ENCODE results near the gene HOXD8.

HOXD8 gene

GRCh38 chr2:176147800-176148496 lies 18.4 kb downstream of the HOXD8 start:
- DNase-seq (ENCODE audit: low read depth): no peak

DNA sequence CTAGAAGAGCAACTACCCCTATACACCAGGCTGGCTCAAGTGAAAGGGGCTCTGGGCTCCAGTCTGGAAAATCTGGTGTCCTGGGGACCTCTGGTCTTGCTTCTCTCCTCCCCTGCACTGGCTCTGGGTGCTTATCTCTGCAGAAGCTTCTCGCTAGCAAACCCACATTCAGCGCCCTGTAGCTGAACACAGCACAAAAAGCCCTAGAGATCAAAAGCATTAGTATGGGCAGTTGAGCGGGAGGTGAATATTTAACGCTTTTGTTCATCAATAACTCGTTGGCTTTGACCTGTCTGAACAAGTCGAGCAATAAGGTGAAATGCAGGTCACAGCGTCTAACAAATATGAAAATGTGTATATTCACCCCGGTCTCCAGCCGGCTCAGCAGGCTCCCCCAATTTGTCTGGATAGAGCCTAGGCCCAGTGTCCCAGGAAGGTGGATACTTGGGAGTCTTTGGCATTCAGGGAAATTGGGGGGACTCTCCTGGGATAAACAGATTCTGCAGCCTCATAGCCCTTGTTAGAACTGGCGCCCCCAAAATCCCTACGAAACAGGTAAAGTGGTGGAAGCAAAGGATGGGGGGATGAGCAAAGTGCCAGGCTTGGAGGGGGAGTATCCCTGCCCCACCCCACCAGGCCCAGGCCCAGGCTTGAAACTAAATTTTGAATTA lies 19.4 kb downstream of the HOXD8 start:
- no peak for DNase-seq (ENCODE audit: low read depth)

DNA sequence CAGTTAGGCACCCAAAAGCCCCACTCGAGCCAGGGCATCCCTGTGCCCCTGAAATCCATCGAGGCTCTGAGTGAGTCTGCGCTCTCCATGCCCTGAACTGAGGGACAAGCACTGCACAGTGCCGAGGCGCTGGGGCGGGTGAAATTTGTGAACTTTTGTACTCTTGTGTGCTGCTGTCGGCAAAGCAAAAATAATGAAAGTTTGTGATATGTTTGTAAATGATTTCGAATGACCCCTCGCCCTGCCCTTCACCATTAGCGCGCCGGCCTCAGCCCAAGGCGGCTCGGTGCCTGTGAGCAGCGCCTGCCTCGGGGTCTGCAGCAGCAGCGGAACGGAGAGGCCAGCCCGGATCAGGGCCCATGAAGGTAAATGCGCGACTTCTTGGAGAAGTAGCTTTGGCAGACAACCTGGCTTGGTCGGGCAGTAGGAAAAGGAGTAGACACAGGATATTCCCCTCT lies 20.0 kb downstream of the HOXD8 start:
- DNase-seq (ENCODE audit: low read depth): no peak

DNA sequence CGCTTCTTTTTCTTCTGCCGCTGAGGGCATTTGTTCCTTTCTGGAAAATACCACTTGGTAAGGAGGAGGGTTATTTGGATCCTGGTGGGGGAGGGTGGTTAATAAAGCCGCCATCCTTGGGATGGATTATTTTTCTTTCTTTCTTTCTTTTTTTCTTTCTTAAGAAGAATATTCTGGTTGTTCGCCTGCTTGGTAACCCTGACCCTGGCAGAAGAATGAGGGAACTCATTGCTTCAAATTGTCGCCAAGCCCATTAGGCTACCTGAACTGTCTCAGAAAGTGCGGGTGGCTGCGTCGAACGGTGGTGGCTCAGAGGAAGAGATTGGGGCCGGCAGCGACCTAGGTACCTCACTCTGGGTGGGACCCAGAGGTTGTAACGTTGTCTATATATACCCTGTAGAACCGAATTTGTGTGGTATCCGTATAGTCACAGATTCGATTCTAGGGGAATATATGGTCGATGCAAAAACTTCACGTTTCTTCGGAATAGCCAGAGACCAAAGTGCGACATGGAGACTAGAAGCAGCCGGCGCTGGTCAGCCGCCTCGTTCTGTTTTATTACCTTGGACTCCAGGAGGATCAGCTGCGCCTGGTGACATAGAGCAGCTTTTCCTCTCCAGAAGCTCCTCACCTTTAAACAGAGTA lies 20.6 kb downstream of the HOXD8 start:
- no peak for DNase-seq (ENCODE audit: low read depth)

GRCh38 chr2:176150584-176151441 lies 21.3 kb downstream of the HOXD8 start:
- no peak for DNase-seq (ENCODE audit: low read depth)

- no peak for DNase-seq (ENCODE audit: low read depth)
These were observed 22.2 kb downstream of the HOXD8 start, which contains the start of gene HOXD4 for GRCh38 chr2:176151442-176152287. TSS of gene HOXD4 (plus strand) at chr2:176151550. CDS start at chr2:176151634, 84 bp downstream.

- DNase-seq (ENCODE audit: low read depth): no peak
These were observed 23.1 kb downstream of the HOXD8 start for GRCh38 chr2:176152350-176153181.

DNA sequence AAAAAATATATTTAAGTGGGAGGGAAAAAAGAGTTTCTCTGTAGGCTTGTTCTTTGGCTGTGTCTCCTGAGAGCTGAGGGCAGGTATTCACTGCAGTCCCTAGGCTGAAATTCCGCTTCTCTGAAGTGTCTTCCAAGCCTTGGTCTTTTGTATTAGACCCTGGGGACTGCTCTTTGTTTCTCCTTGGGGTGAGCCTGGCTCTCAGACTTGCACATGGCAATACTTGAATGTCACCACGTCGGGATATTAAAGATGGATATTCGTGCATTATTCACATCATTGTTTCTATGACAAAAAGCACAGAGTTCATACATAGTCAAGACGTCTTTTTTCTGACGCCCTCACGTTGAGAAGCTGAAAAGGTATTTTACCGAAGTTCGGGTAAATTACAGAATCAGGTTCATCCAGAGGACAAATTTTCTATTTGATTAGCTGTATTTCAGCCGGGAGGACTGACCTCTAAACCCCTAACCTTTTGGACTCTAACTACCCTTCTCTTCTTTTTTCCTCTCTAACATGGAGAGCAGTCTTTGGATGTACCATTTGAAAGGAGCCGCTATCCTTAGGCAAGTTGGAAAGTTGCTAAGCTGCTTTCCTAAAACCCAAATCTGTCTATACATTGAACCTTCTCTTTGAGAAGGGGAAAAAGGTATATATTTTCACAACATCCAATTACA lies 25.2 kb downstream of the HOXD8 start:
- DNase-seq (ENCODE audit: low read depth): no peak

- DNase-seq (ENCODE audit: low read depth): no peak
These were observed 26.0 kb downstream of the HOXD8 start for GRCh38 chr2:176155356-176156044.

DNA sequence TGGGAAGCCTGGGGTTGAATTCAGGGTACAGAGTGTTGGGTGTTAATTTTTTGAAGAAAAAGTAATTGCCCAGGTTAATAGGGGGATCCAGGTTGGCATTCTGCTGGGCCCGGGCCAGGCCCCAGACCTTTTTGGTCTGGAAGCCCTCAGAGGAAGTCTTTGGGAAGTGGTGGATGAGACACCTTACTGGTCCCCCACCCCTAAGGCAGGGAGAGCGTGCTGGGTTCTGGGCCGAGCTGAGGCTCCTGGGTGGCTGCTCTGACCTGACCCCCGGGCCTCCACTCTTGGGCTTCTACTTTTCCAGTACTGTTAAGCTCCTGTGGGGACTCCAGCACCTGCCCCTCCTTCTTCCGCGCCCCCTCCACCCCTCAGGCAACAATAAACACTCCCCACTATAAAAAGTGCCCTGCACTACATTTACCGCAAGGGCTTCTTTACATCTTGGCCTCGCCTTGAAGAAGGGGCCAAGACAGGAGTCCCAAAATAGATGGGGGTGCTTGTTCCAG lies 26.8 kb downstream of the HOXD8 start:
- DNase-seq (ENCODE audit: low read depth): no peak

DNA sequence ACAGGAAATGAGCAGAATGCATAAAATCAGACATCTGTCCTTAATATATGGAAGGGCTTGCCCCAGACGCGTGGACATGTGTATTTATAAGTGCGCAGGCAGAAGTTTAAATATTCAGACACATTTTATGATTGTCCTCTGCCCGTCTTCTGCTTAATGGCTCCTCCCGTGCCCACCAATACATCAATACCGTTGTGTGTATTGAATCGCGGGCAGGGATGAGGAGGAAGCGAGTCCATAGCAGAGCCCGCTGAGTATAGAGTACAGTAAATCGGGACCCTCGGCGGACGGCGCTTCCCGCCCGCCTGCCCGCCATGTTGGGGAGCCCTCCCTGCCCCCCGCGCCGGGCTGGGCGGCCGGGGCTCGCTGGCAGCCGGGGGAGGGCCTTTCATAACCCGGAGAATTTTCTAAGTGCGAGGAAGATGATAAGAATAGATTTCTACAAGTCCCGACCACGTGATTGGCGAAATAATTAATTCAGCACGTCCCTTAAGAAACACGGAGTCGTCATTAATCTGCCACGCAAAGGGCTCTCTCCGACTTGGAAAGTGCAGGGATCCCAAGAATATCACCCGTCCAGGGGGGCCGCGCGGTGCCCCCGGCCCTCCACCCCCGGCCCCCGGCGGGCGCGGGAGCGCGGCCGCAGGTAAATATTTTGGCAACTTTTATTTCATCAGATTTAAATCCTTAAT lies 27.4 kb downstream of the HOXD8 start, which contains the start of gene HOXD3:
Gene HOXD3, plus strand, starts transcription at position 501 of the 692 bp plus-strand sequence. CDS start 11,808 bp downstream, outside the sequence.
- DNase-seq (ENCODE audit: low read depth): no peak

DNA sequence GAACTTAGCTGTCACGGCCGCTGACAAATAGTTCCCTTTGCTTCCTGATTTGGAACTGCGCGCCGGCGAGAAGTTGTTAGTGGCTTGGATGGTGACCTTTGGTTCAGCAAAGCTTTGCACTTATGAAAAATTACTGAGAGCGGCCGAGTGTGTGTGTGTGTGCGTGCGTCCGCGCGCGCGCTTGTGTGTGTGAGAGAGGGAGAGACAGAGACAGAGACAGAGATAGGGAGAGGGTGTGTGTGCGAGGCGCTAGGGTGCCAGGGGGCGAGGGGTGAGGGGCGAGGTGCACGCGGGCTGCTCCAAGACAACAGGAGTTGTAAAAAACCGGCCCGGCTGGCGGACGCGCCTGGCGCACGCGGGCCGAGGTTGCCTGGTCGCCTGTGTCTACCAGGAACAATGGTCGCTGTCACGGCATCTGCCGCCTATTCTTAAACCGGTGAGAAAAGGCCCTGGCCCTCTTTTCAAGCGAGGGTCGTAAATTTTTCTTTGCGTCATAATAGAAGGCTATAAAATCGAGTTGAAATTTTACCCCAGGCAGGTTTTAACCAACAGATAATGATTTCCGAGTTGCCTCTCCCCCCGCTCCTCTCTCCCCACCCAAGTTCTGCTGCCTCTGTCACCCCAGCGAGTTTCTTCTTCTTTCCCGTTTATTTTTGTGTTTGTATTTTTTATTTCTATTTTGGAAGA lies 28.1 kb downstream of the HOXD8 start:
- DNase-seq (ENCODE audit: low read depth): no peak

DNA sequence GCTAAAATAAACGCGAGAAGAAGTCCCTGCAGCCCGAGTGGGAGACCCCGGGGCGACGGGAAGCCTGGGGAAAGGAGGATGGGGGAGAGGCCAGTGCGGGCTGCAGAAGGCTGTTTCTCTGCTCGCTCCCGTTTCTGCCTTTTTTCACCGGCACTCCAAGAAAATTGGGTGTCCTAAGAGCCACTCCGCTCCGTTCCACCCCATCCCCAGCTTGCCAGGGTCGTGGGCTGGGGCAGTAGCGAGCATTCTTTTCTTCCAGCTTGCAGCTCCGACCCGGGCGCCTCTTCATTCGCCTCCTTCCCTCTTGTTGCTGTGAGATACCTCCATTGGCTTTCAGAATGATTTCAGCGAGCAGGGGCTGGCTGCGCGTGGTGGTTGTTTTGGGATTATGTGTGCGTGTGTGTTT lies 28.7 kb downstream of the HOXD8 start:
- DNase-seq (ENCODE audit: low read depth): no peak

DNA sequence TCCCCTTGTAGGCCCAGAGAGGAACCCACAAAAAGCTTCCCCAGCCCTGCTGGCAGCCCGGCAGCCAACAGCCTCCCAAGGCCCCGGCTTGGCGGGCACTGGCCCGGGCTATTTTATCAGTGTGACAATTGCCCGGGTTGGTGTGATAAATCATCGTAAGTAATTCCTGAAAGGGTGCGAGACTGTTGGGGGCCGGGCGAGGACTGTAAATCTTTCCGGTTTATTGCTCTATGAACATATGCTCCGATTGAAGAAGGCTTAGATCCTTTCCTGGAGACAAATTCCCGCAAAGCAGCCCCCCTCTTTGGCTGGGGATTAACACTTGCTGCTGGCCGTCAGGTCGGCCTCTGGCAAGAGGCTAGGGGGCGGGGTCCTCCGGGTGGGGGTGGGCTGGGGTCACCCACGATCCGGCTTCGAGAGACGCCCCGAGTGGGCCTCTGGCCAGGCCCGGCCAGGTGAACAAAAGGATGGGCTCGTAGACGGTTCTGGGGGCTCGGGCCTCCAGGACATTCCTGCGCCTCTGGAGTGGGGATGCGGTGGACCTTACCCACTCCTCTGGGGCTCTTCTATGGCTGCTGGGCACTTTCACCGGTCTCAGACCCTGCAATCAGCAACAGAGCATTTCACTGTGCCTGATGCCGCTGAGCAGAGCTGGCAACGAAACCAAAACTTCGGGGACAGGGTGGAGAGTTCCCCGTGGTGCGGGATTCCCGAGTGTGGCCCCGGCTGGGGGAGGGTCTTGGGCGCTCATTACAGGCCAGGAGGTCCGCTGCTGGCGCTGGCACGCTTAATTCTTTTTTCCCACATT lies 29.6 kb downstream of the HOXD8 start:
- DNase-seq (ENCODE audit: low read depth): no peak

GRCh38 chr2:176159663-176160250 lies 30.3 kb downstream of the HOXD8 start:
- DNase-seq (ENCODE audit: low read depth): no peak

Data from stimulated activated CD8-positive, alpha-beta memory T cell treated with anti-CD3 and anti-CD28 coated beads, Interleukin-4, amount 100 ng/mL, for 24 hours (primary cell).